ENCODE results near the gene IVD.

Gene IVD

GRCh38 chr15:40415226-40415625 lies 9.6 kb downstream of the IVD start:
- DNase-seq (ENCODE audit: low read depth) = no peak

DNA sequence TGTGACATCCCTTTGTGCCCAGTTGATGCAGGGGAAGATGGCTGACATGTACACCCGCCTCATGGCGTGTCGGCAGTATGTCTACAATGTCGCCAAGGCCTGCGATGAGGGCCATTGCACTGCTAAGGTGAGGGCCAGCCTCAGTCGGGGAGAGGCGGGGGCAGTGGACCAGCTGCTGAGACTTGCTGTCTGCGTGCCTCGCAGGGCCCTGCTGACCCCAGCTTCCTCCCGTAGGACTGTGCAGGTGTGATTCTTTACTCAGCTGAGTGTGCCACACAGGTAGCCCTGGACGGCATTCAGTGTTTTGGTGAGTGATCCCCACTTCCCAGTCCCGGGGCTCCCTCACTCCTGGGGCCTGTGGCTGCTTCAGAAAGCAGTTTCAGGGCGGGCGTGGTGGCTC lies 10.5 kb downstream of the IVD start:
- no peak for DNase-seq (ENCODE audit: low read depth)

DNA sequence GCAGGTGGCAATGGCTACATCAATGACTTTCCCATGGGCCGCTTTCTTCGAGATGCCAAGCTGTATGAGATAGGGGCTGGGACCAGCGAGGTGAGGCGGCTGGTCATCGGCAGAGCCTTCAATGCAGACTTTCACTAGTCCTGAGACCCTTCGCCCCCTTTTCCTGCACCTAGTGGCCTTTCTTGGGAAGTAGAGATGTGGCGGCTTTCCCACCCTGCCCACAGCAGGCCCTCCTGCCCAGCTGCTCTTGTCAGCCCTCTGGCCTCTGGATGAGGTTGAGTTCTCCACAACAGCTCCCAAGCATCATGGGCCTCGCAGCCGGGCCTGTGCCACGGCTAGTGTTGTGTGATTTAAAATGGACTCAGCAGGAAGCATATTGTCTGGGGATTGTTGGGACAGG lies 12.5 kb downstream of the IVD start:
- no peak for DNase-seq (ENCODE audit: low read depth)

DNA sequence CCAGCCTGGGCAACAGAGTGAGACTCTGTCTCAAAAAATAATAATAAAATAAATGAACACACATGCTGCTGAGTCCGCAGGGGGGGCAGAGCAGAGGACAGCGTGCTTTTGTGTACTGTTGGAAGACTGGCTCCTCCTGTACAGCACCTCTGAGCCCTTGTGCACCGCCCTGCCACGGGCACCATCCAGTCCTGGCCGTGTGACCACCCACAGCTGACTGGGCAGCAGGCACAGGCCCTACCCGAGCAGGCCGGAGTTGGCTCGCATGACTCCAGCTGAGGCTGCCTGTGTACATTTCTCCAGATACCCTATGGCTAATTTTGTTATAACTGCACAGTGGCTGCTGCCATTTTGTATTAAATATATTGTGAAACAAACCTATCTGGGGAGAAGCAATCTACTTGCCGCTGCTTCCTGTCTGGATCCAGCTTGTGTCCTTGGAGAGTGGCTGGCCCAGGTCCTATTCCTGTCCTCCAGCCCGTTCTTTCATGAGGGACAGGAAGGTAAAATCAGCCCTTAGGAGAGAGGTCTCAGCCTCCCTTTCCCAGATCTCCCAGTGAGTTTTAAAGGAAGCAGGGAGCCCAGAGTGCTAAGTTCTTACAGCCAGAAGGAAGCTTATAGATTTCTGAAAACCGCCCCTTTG lies 14.6 kb downstream of the IVD start:
- DNase-seq (ENCODE audit: low read depth) = no peak

DNA sequence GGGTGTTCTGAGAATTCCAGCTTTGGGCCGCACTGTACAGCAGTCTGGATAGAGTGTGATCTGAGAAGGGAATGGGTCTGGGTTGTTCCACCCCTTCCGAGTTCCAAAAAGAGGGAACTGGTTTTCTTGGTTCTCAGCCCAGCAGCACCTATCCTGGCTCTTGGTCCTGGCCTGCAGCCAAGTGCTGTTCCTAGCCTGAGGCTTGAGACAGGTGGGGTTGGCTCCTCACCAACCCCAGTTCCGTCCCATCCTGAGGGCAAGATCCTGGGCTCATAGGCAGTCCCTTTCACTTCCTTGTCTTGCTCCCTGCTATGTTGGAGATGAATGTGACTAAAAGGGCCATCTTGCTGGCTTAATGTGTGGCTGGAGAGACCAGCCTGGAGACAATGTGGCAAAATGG lies 15.2 kb downstream of the IVD start:
- DNase-seq (ENCODE audit: low read depth) = no peak

DNA sequence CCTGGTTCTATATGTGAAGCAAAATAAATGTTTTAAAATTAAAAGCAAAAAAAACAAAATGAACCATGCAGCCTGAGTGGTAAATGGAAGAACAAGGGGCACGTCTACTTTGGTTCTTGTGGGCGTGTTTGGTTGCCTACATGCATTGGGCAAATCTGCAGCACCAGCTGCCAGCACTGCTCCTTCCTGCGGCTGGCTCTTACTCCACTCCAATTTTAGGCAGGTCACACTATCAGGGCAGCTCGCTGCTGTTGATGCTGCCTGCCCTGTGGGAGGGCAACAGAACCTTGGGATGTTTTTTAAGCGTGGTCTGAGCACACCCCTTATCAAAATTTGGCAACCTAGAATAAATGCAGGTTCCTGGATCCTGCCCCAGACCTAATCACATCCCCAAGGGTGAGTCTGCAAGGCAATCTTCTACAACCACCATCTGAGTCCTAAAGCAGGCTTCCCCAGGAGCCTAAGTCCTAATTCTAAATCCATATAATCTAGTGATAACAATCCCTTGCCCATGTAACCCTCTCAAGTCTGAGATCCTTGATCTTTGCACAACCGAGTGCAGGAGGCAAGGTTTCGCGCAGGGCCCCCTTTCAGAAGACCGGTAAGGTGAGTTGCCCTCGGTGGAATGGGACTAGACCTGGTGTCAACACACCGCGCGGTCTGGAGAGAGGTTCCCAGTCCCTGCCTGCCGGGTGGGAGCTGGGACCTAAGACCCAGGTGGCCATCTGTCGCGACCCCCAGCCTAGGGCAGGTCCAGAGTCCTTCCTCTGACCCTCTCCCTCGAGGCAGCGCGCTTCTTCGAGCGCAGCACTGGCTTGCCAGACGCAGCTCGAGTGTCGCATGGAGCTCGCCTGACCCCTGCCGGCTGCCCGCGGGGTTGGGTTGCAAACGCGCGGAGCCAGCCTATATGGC lies 15.9 kb downstream of the IVD start:
- peak; percentile 64 for DNase-seq (ENCODE audit: low read depth)

DNA sequence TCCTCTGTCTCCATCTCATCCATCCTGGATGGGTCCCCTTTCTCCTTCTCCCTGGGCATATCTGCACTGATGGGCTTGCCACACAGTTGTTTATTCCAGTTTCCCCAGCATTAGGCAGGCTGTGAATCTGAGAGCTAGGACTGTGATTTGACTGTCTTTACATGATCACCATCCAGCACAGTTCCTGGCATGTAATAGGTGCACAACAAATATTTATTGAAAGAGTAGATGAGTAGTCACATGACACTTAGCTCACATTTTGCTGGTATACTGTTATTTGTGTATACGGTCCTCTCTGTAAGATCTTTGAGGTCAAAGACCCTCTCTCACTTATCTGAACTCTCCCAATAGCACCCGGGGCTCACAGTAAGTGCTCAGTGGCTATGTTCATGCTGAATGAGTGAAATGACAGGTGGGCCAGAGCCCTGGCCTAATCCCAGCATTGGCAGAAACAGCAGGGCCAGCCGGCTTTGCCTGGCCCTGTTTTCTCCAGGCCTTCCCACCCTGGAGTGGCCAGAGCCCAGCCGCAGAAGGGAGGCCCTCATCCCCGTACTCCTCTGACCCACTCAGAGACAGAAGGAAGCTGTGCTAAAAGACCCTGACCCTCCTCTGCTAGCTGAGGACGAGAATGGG lies 19.0 kb downstream of the IVD start:
- DNase-seq (ENCODE audit: low read depth) = no peak

- no peak for DNase-seq (ENCODE audit: low read depth)
Observed at GRCh38 chr15:40425681-40426080, 20.1 kb downstream of the IVD start.

DNA sequence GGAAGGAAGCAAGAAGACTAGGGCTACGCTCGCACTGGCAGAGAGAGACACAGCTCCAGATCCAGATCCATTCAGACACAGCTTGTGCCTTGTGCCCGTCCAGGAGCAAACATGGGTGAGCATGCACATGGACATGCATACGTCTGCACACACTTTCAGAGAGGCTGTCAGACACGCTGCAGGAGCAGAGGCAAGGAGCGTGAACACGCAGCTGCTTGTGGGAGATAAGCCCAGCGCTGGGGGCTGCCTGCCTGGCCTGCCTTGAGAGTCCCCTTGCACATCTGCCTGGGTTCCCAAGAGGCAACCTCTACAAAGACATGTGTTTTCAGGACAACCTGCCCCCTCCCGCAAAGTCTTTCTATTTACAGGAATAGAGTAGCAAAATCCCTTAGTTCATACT lies 21.6 kb downstream of the IVD start:
- DNase-seq (ENCODE audit: low read depth) = no peak

- no peak for DNase-seq (ENCODE audit: low read depth)
Observed at GRCh38 chr15:40428185-40428584, 22.6 kb downstream of the IVD start.

GRCh38 chr15:40429068-40429710 lies 23.6 kb downstream of the IVD start:
- no peak for DNase-seq (ENCODE audit: low read depth)

- DNase-seq (ENCODE audit: low read depth) = no peak
Observed at GRCh38 chr15:40430271-40430805, 24.7 kb downstream of the IVD start.

- no peak for DNase-seq (ENCODE audit: low read depth)
Observed at GRCh38 chr15:40435023-40435709, 29.6 kb downstream of the IVD start.

DNA sequence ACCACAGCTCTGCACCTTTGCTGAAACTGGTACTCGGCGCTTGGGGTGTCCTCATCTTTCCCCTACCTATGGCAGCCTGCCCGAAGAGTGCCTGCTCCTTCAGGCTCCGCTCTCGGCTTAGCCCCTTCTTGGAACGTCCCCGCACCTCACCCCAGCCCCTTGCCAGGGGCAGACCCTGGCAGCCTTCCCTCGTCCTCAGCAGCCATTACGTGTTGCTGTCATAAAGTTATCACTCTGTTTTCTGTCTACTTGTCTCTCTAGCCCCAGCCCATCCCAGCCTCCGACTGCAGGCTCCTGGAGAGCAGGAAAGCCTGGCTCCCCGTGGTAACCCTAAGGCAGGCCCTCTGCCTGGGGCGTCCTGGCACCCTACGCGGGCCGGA lies 30.1 kb downstream of the IVD start:
- DNase-seq (ENCODE audit: low read depth) = no peak

DNA sequence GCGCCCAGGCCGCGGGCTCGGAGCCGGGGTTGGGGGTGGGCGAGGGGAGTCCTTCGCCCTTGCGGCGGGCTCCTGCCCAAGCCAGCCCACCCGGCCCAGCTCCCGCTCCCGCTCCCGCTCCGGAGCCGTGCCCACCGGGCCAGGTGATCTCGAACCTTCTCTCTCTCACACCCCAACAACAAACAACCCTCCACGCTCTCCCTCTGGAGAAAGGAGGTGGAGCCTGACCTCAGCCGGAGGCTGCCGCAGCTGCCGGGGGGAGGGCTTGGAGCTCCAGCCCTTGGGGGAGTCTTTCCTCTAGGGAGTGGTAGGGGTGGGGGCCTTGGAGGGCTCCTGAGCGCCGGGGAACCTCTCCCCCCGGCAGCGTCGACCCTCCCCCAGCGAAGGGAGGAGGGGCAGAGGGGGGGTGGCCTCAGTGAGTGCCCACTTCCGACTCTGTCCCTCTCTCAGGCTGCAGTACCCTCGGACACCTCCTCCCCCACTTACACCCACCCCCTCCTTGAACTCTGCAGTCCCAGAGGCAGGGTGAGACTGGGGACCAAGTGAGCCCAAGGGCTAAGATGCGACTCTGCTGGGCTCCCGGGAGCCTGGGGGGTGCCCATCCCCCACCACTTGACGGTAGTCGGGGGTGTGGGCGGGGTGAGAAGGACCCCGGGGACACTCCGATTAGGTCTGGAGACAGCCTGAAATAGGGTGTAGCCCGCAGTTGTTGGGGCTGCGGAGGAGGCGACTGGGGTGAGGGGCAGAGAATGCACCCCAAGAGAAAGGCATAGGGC lies 30.7 kb downstream of the IVD start:
- no peak for DNase-seq (ENCODE audit: low read depth)

DNA sequence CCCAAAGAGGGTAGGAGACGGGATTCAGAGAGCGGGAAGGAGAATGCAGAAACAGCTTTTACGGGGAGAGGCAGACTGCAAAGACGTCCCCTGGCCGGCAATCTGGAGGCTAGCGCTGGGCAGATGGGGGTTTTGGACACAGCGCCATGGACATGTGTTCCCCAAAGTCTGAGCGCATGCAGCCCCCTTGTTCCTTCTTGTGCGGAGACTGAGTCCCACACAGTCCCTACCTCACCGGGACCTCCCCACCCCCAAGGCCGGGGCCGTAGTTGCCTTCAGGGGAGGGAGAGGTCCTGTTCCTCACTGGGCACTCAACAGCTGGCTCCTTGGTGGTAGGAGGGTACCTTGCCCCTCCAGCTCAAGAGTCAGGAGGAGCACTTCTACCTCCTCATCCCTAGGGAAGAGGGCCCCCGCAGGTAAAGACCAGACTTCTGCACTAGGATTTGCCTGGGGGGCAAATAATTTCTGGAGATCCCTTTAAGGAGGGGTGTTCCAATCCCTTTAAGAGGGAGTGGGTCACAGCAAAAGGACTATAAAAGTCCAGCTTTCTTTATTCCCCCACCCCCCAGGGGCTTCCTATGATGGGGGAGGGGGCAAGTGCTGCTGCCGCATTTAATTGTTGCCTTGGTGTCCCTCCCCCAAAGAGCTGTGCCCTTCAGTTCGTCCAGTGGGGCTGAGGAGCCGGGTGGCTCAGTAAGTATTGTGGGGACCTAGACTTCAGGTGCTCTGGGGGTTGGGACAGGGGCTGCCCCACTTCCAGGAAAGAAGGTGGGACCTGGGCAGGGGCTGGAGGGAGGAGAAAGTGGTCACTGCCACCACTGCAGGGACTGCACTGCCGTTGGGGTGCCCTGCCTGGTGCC lies 31.5 kb downstream of the IVD start:
- no peak for DNase-seq (ENCODE audit: low read depth)

GRCh38 chr15:40437752-40438687 lies 32.4 kb downstream of the IVD start:
- DNase-seq (ENCODE audit: low read depth) = no peak

DNA sequence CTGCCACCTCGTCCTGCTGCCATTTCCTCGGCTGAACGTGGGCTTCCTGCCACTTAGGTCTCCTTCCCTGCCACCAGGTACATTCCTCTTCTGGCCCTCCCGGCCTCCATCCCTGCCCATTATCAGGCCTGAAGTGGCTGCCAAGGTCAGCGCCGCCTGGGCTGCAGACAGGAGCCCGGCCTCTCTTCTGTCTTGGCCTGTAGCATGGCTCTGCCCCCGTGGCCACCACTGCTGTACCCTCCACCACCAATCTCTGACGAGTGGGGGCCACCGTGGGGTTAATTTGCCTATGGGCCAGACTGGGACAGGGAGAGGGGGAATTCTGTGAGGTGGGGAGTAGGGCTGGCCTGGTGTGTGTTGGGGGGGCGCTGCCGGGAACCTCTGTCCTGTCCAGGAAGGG lies 33.1 kb downstream of the IVD start:
- DNase-seq (ENCODE audit: low read depth) = no peak

DNA sequence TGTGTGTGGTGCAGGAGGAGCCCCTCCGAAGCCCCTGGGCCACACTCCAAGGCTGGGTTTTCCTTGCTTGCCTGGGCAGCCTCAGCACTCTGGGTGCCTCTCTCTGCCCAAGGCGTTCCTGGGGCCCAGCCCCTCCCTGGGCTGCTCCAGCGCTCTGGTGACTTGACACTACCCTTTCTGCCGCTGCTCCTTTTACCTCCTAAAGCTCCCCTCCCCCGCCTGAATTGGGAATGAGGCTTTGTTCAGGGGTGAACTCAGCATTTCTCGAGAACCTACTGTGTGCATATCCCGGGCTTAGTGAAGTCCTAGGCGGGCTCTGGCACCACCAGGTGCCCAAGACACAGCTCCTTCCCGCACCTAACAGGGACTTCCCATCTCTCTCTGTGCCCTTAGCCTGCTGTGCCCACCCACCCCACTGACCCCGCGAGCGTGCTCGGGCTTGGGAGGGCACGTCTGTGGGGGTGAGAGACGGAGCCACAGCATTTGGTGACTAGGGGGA lies 33.9 kb downstream of the IVD start:
- no peak for DNase-seq (ENCODE audit: low read depth)

Data from activated T-helper 1 cell treated with Interleukin-2 at 50 U/mL for 16 hours (primary cell).